ENCODE results near the gene GASK1B.
A peak's percentile ranks its signal among the peaks of the same experiment; 100 is the strongest.

Gene GASK1B

GRCh38 chr4:158200214-158200613 lies 27.4 kb upstream of the GASK1B start:
- TF ChIP-seq ZFX (IDR thresholded peaks at IDR 0.05) (no peak), CTCF (conservative IDR thresholded peaks at IDR 0.05) (no peak)
- H3K27ac ChIP-seq = no peak overlapping the region

- no peak for TF ChIP-seq CTCF (conservative IDR thresholded peaks at IDR 0.05)
- TF ChIP-seq ZFX (IDR thresholded peaks at IDR 0.05) = no peak
- H3K27ac ChIP-seq = no peak overlapping the region
These were observed 24.5 kb upstream of the GASK1B start for GRCh38 chr4:158197194-158197776.

- H3K27ac ChIP-seq = no peak overlapping the region
- TF ChIP-seq CTCF (conservative IDR thresholded peaks at IDR 0.05) (no peak), ZFX (IDR thresholded peaks at IDR 0.05) (no peak)
These were observed 22.5 kb upstream of the GASK1B start for GRCh38 chr4:158195297-158195696.

DNA sequence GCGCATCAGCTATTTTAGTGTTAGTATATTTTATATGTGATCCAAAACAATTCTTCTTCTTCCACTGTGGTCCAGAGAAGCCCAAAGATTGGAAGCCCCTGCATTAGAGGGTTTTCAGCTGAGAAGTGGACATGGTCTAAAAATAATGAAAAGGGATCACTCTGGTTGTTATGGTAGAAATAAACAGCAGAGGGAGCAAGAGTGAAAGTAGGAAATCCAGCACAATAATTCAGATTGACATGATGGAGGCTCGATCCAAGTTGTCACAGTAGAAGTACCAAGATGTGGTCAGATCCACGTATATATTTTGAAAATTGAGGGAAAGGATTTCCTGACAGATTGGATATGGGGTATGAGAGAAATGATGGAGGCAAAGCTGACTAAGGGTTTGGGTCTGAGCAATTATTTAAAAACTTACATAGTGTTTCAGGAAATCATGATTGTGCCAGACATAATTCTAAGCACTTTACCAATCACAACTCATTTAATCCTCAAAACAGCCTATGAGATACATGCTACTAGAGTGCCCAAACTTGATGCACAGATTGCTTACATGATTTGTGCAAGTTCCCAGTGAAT lies 20.4 kb upstream of the GASK1B start:
- no peak overlapping the region for H3K27ac ChIP-seq
- peak; percentile 73 for TF ChIP-seq CTCF (conservative IDR thresholded peaks at IDR 0.05)
- no peak for TF ChIP-seq ZFX (IDR thresholded peaks at IDR 0.05)

DNA sequence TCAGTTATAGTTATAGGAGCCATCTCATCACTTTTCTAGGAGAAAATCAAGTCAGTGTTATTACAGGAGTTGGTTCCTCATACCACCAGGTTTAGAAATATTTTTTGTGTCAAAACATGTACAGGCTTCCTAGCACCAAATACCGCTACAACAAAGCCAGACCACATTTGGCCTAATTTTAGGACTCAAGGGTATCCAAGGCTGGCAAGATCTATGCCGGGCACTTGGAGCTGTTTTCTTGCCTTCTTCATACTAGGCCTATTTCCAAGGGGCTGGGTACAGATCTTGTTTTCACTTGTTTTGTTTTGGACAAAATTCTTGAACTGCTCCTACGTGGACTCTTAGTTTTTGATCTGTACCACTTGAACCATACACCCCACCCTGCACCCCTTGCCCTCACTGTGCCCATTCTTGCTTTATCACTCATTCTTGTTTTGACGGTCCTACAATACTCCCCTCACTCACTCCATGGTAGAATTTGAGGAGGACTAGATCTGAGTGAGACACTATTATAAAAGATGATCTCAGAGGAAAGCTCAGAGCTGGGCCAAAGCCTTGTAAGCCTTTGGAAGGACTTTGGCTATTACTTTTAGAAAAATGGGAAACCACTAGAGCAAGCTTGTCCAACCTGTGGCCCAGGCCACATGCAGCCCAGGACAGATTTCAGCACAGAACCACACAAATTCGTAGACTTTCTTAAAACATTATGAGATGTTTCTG lies 19.8 kb upstream of the GASK1B start:
- TF ChIP-seq CTCF (conservative IDR thresholded peaks at IDR 0.05) (no peak), ZFX (IDR thresholded peaks at IDR 0.05) (no peak)
- H3K27ac ChIP-seq = no peak overlapping the region

DNA sequence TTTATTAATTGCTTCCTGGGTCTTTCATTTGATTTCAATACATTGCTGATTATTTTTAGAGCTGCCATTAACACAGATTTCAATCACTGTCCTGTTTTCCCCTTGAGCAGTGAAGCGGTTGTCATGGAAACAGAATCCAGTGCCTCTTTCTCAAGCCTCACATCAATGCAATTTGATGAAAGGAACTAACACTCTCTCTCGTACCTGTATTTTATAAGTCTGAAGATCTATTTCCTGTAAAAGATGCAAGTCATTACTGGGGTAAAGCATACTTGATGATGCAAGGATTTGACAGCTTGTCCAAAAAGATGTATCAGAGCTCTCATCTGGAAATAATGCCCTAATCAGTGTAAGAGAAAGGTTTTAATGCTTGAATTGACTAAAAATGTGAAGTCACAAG lies 17.9 kb upstream of the GASK1B start:
- no peak overlapping the region for H3K27ac ChIP-seq
- TF ChIP-seq CTCF (conservative IDR thresholded peaks at IDR 0.05) (no peak), ZFX (IDR thresholded peaks at IDR 0.05) (no peak)

DNA sequence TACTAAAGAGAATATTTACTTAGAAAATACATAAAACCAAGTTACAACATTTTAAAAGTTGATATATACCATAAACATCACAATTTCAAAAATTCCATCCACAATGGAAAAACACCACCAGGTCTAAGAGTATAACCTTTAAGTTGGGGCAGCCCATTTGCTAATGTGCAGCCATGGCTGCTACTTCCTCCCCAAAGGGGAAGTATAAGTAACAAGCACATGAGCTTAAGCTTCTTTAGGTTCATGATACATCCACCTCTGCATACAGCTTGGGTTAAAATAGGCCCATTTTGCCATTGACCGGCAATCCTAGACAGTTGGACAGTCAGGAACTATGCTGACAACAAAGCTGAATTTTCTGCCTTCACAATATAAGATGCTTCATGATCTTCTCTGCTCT lies 16.6 kb upstream of the GASK1B start:
- H3K27ac ChIP-seq = no peak overlapping the region
- TF ChIP-seq CTCF (conservative IDR thresholded peaks at IDR 0.05) = no peak
- TF ChIP-seq ZFX (IDR thresholded peaks at IDR 0.05) = no peak

Measured in C4-2B (cell line).